Omental fat pad (tissue), 4 donors: ENCODE results near the gene MRGPRD. TPM values are rescaled to one million over a fixed set of nuclear protein-coding genes. Genes with fewer than 3 reads are reported as not detected.

ENCODE experiments used
- ATAC-seq: fragments of 150-250 bp; one replicate; pipeline ENCODE4 v1.9.1; 2016; ENCODE audit warnings: mild to moderate bottlenecking, moderate library complexity; ENCODE audit not compliant: low FRiP score
- DNase-seq: peaks from one replicate; pipeline ENCODE4 v3.0.0-alpha.2; 2019; ENCODE audit warnings: low spot score
- total RNA-seq, 4 donors: library from RNA; depleted of rRNA; stranded (reverse); fragments of >200 nt; gene quantifications; one replicate each; pipeline ENCODE4 v1.1.0, GENCODE V29; 2016
- TF ChIP-seq, protein P1 (sequence below), 3 donors: fragments of 450-650 bp; IDR thresholded peaks; one replicate each; pipeline ENCODE4 v1.5.1; 2016 to 2017; ENCODE audit warnings: antibody characterized with exemption in 3 of 3, mild to moderate bottlenecking in 3 of 3, moderate library complexity in 2 of 3

Gene MRGPRD
- total RNA-seq, 4 donors from 2014 or later: not detected

DNA sequence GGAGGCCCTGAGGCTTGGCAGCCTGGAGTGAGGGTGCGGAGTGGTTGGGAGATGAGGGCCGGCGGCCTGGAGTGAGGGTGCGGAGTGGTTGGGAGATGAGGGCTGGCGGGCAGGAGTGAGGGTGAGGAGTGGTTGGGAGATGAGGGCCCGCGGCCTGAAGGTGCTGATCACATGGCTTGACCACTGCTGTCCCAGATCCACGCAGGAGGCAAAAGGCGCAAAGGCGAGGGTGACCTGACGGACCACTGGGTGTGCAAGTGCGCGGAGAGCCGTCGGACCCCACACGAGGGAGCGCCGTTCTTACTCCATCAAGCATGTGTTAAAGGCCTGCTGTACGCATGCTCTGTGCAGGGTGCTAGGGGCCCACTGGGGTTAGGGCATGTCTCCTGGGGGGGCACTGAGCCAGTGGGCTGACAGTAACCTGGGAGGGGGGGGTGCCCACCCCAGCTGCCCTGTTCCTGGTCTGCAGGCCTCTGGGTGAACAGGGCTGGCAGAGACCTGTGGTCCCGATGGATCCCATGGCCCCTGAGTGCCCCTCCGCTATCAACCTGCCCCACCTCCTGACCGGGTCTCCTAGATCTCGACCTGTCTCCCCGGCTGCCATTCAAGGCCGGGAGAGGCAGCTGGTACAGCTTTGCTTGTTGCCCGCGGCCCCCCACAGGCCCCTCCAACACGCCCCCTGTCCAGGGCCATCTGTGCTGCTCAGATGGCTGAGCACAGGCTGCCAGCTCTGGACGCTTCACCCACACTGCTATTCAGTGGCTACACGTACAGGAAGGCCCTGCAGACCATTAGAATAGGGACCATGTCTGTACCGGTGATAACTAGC is 21.1 kb downstream of the MRGPRD start:
- TF ChIP-seq, protein P1, sequence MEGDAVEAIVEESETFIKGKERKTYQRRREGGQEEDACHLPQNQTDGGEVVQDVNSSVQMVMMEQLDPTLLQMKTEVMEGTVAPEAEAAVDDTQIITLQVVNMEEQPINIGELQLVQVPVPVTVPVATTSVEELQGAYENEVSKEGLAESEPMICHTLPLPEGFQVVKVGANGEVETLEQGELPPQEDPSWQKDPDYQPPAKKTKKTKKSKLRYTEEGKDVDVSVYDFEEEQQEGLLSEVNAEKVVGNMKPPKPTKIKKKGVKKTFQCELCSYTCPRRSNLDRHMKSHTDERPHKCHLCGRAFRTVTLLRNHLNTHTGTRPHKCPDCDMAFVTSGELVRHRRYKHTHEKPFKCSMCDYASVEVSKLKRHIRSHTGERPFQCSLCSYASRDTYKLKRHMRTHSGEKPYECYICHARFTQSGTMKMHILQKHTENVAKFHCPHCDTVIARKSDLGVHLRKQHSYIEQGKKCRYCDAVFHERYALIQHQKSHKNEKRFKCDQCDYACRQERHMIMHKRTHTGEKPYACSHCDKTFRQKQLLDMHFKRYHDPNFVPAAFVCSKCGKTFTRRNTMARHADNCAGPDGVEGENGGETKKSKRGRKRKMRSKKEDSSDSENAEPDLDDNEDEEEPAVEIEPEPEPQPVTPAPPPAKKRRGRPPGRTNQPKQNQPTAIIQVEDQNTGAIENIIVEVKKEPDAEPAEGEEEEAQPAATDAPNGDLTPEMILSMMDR (IDR thresholded peaks at IDR 0.05): no peak
- ATAC-seq: no peak
- no peak for DNase-seq

- ATAC-seq (no peak), DNase-seq (no peak)
- TF ChIP-seq, protein P1 (IDR thresholded peaks at IDR 0.05): no peak
Measured at GRCh38 chr11:68958211-68958610, 22.6 kb downstream of the MRGPRD start.

DNA sequence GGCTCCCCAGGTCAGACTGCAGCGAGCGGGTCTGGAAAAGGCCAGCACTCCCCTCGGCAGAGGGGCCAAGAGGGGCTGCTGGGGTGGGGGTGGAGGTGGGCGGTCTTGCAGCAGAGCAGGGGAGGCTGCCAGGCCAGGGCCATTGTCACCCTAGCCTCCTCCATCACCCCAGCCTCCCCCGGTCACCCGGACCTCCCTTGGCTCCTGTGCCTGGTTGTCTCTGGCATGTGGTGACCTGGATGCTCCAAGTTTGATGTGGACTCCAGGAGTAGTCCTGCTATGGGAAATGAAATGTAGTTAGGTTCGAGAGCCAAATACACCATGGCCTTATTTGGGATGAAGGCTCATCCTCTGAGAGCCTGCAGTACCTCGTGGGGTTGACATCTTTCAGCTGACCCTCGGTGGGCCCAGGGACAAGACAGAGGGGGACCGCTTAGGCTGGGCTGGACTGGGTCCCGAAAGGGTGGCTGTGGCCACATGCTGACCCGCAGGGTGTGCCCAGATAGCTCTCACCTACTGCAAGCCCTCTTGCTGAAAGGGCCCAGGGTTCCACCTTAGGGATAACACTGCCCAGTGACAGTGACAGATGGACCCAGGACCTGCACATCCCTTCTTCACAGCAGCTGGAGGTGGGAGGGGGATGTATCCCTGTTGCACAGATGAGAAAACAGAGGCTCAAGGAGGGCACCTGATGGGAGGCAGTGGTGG is 24.1 kb downstream of the MRGPRD start:
- TF ChIP-seq, protein P1 (IDR thresholded peaks at IDR 0.05): no peak
- ATAC-seq (no peak), DNase-seq (no peak)

DNA sequence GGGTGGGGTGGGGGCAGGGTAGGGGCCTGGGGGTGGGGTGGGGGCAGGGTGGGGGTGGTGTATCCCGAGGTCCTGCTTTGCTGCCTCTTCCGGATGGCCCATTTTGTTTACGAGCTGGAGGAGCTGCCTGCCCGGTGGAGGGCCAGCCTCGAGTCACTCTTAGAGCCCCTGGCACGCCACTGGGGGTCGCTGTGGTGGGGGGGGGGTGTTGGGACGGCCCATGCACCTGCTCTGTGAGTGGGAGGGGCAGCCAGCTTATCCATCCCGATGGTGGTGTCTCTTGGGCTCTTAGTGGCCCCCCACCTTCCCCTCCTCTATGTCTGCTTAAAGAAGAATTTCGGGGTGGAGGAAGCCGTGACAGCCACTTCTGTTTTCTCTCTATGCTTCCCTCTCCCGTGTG is 24.6 kb downstream of the MRGPRD start:
- no peak for ATAC-seq
- no peak for DNase-seq
- TF ChIP-seq, protein P1 (IDR thresholded peaks at IDR 0.05): no peak

DNA sequence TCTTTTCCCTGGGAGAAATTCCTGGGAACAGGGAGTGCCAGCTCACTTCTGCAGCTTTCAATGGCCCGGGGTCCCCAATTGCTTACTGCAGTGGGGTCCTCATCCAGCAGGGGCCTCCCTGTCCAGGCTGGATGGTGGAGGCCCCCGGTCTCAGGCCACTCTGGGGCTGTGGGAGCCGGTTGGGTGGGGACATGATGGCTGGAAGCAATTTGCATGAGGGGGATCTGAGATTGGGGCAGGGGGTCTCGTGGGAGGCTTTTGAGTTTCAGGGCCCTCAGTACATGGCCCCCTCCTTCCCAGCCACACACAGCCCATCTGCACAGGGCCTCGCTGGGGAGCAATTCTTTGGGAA is 25.2 kb downstream of the MRGPRD start:
- TF ChIP-seq, protein P1 (IDR thresholded peaks at IDR 0.05): no peak
- DNase-seq (no peak), ATAC-seq (peak; percentile 6)

DNA sequence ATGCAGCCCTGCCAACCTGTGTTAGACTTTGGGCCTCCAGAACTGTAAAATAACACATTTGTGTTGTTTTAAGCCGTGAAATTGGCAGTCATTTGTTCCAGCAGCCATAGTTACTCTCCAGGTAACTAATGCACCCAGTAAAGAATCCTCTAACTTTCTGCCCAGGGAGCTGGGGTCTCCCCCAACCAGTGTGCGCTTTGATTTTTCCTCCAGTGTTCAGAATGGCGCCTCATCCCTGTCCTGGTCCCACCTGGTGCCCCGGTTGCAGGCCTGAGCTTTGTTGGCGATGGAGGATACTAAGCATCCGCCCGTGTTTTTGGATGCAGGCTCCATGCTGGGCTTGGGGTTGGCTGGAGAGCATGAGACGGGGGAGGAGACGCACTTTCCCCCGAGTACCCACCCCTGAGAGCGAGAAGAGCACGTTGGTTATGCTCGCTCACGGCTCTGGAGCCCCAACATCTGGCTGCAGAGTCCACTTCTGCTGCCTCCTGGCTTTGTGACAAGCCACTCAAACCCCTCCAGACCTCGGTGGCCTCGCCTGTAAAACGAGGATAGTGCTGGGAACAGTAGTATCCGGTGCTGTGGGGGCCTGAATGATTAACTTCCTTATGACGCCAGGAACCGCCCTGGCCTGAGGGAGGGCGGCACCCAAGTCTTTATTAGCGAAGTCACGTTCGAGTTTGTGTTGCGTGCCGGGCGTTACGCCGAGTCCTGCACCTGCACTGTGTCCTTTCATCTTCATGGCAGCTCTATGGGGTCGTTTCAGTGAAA is 25.8 kb downstream of the MRGPRD start:
- ATAC-seq: peak; percentile 73
- peak; percentile 28 for DNase-seq
- TF ChIP-seq, protein P1 (IDR thresholded peaks at IDR 0.05): no peak
